ENCODE data around the gene SERINC1.

The SERINC1 gene

DNA sequence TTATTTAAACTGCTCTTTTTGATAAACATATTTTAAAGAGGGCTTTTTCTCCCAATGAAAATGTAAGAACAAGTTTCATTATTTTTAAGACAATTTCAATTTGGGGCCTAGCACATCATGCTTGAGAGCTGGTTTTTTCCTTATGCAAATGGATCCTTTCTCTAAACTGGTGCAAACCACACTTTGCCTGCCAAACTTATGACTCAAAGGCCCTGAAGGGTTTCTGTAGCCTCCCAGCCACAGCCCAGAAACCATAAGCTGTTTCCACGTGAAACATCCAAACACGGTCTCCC lies 72.6 kb downstream of the SERINC1 start:
- H3K27ac ChIP-seq (ENCODE audit: low read length): no peak overlapping the region
- no peaks in the 10 kb centered on the region for H3K36me3 ChIP-seq (ENCODE audit: control insufficient read depth, insufficient read depth, low read length)
- peaks cover 20% of the 10 kb centered on the region for H3K27me3 ChIP-seq (ENCODE audit: control insufficient read depth, insufficient read depth, low read length)
- H3K4me3 ChIP-seq (ENCODE audit: low read length): peak overlapping the region; percentile 4; the same call in 1 of the 2 replicates
- no peaks in the 10 kb centered on the region for H3K9me3 ChIP-seq (ENCODE audit: control insufficient read depth, insufficient read depth, low read length)
- no peak for DNase-seq (ENCODE audit: low read depth, low spot score)
- H3K4me1 ChIP-seq (ENCODE audit: control insufficient read depth, insufficient read depth, low read length): peaks cover 2% of the 10 kb centered on the region; the same call in 1 of the 2 replicates
- WGBS (ENCODE audit: insufficient coverage, insufficient read length): no CpG with 5 or more reads among the region's 2 CpGs

DNA sequence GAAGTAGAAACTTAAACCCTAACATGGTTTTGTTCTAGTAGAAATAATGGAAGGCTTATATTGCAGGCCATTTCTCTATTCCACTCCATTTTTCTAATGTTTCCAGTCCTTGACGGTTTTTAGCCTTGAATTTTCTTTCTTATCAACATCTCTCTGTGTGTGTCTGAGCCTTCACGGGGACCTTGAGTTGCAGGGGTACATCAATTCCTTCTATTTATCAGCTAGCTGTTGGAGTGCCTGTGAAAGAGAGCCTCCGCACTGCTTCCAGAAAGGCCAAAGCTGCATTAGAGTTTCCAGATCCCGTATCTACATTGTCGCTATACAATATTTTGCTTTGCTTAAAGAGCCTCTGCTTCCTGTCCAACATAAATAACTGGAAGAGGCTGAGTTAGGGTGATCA lies 77.6 kb downstream of the SERINC1 start:
- no peak overlapping the region for H3K27ac ChIP-seq (ENCODE audit: low read length)
- H3K4me1 ChIP-seq (ENCODE audit: control insufficient read depth, insufficient read depth, low read length): peaks cover under 1% of the 10 kb centered on the region; the same call in 1 of the 2 replicates
- H3K27me3 ChIP-seq (ENCODE audit: control insufficient read depth, insufficient read depth, low read length): peaks cover 40% of the 10 kb centered on the region
- H3K9me3 ChIP-seq (ENCODE audit: control insufficient read depth, insufficient read depth, low read length): no peaks in the 10 kb centered on the region
- DNase-seq (ENCODE audit: low read depth, low spot score): no peak
- H3K36me3 ChIP-seq (ENCODE audit: control insufficient read depth, insufficient read depth, low read length): no peaks in the 10 kb centered on the region
- WGBS (ENCODE audit: insufficient coverage, insufficient read length): no CpG with 5 or more reads among the region's 5 CpGs
- no peak overlapping the region for H3K4me3 ChIP-seq (ENCODE audit: low read length)

DNA sequence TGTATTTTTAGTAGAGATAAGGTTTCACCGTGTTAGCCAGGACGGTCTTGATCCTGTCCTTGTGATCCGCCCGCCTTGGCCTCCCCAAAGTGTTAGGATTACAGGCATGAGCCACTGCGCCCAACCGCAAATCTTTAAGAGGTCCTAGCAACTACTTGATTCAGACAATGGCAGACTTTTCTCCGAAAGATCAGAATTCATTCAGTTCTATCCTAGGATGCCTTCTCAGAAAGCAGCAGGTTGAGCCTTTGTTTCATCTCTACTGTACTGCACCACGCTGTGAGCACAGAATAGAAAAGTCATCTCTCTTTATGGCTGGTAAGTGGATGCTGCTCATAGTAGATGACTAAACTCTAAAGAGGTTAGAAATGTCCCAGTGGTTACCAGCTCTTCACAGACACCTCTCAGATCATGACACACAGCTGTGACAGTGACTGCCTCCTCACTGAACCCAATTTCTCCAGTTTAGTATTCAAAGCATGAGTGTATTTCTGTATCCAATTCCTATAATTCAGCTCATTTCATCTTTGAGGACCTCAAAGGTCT lies 78.2 kb downstream of the SERINC1 start:
- Histone ChIP-seq H3K9me3 (ENCODE audit: control insufficient read depth, insufficient read depth, low read length) (no peaks in the 10 kb centered on the region), H3K4me1 (ENCODE audit: control insufficient read depth, insufficient read depth, low read length) (no peaks in the 10 kb centered on the region), H3K36me3 (ENCODE audit: control insufficient read depth, insufficient read depth, low read length) (no peaks in the 10 kb centered on the region), H3K27me3 (ENCODE audit: control insufficient read depth, insufficient read depth, low read length) (peaks cover 43% of the 10 kb centered on the region), H3K4me3 (ENCODE audit: low read length) (no peak overlapping the region), H3K27ac (ENCODE audit: low read length) (no peak overlapping the region)
- WGBS (ENCODE audit: insufficient coverage, insufficient read length): no CpG with 5 or more reads among the region's 8 CpGs
- DNase-seq (ENCODE audit: low read depth, low spot score): no peak
